NCI-H526 treated with DMSO at 0.1 percent for 48 hours (cell line): ENCODE data around the gene ARHGEF3.
"Not testable (repeated sequence)": the region's sequence is repeated elsewhere in the genome, so short reads cannot be mapped to it uniquely, and the experiment has no call there.

ENCODE experiments used
- DNase-seq: peaks from one replicate; lab custom pipeline; 2025; lab: John Stamatoyannopoulos, UW

Gene ARHGEF3

GRCh38 chr3:56725175-56725574 is 76.6 kb downstream of the ARHGEF3 start:
- no peak for DNase-seq

DNA sequence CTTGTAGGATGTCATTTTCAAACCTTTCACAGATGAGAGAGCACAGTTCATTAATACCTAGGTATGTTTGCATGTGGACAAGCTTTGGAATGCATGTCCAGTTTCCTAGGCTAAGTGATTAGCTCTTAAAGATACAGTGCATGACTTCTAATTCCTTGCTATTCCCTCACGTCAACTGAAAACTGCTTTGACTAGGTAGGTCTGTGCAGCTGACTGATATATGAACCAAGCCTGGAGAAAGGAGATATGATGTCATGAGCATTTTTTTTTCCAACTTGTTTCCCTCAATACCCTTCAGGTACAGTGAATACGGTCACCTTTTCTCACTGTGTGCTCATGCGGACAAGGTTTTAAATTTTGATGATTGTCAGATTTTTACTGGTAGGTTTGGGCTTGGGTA is 77.1 kb downstream of the ARHGEF3 start:
- DNase-seq: peak; percentile 47

DNA sequence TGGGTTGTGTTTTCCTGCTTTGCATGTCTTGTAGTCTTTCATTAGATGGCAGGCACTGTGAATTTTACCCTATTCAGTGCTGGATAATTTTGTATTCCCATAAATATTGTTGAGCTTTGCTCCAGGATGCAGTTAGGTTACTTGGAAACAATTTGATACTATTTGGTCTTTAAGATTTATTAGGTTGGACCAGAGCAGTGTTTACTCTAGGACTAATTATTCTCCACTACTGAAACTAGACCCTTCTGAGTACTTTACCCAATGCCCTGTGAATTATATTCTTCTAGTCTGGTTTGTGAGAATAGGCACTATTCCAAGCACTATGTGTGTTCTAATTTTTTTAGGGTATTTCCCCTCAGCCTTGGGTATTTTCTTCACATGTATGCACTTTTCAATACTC is 80.9 kb downstream of the ARHGEF3 start:
- DNase-seq: no peak

GRCh38 chr3:56718809-56719208 is 82.9 kb downstream of the ARHGEF3 start:
- not testable (repeated sequence) for DNase-seq

GRCh38 chr3:56711344-56711743 is 90.4 kb downstream of the ARHGEF3 start:
- DNase-seq: no peak

DNA sequence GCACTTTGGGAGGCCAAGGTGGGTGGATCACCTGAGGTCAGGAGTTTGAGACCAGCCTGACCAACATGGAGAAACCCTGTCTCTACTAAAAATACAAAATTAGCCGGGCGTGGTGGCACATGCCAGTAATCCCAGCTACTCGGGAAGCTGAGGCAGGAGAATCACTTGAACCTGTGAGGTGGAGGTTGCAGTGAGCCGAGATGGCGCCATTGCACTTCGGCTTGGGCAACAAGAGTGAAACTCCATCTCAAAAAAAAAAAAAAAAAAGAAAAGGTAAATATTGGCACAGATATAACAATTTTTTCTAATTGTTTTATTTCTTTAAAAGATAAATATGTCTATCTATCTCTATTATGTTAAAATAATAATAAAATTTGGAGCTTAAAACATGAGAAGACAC is 94.3 kb downstream of the ARHGEF3 start:
- not testable (repeated sequence) for DNase-seq

DNA sequence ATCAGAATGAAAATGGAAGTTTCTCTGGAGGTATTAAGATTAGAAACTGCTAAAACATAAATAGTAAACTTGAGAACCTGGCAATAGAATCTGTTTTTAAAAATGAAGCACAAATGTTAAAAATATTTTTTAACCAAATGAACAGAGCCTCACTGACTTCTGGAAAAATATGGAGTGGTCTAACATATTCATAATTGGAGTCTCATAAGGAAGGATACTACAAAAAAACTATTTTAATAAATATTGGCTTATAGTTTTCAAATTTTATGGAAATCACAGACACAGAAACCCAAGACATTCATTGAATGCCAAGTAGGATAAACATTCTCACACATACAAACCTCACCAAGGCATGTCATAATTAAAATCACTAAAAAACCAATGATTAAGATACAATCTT is 95.1 kb downstream of the ARHGEF3 start:
- DNase-seq: no peak

DNA sequence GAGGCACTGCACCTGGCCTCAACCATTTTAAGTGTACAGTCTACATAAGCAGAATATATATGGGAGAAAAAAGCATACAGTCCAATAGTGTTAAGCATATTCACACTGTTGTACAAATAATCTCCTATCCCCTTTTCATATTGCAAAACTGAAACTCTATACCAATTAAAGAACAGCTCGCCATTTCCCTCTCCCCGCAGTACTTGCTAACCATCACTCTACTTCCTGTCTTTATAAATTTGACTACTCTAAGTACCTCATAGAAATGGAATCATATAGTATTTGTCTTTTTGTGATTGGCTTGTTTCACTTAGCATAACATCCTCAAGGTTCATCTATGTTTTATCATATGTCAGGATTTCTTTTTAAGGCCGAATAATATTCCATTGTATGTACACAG is 97.0 kb downstream of the ARHGEF3 start:
- no peak for DNase-seq

GRCh38 chr3:56702490-56703315 is 99.0 kb downstream of the ARHGEF3 start:
- DNase-seq: peak; percentile 33

GRCh38 chr3:56700151-56700550 is 101.6 kb downstream of the ARHGEF3 start:
- no peak for DNase-seq

- DNase-seq: no peak
Observed at GRCh38 chr3:56694867-56695683, 106.7 kb downstream of the ARHGEF3 start.

- DNase-seq: no peak
Observed at GRCh38 chr3:56693750-56694149, 108.0 kb downstream of the ARHGEF3 start.

DNA sequence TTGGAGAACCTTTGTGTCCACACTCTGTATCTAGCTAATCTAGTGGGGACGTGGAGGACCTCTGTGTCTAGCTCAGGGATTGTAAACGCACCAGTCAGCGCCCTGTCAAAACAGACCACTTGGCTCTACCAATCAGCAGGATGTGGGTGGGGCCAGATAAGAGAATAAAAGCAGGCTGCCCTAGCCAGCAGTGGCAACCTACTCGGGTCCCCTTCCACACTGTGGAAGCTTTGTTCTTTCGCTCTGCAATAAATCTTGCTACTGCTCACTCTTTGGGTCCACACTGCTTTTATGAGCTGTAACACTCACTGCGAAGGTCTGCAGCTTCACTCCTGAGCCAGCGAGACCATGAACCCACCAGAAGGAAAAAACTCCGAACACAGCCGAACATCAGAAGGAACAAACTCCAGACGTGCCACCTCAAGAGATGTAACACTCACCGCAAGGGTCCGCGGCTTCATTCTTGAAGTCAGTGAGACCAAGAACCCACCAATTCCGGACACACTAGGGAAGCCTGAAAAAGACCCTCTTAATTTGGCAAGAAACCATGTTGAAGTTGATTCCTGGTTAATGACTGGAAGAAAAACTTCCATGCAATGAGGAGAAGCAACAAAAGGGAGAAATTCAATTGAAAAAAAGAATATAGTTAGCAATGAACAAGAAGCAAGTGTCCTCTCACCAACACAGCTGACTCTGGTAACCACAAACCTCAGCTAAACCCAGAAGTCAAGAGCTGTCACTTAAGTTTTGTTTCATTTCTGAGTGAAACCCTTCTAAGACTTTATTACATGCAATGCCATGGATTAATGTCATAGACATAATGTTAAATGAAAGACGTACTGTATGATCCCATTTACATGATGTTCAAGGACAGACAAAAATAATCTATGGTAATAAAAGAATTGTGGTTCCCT is 109.0 kb downstream of the ARHGEF3 start:
- not testable (repeated sequence) for DNase-seq

DNA sequence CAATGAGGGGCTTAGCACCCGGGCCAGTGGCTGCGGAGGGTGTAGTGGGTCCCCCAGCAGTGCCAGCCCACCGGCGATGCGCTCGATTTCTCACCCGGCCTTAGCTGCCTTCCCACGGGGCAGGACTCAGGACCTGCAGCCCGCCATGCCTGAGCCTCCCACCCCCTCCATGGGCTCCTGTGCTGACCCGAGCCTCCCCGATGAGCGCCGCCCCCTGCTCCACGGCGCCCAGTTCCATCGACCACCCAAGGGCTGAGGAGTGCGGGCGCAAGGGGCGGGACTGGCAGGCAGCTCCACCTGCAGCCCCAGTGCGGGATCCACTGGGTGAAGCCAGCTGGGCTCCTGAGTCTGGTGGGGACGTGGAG is 109.8 kb downstream of the ARHGEF3 start:
- DNase-seq: not testable (repeated sequence)

GRCh38 chr3:56691165-56692000 is 110.4 kb downstream of the ARHGEF3 start:
- DNase-seq: no peak

- no peak for DNase-seq
Observed at GRCh38 chr3:56689303-56689702, 112.4 kb downstream of the ARHGEF3 start.

GRCh38 chr3:56688191-56688590 is 113.6 kb downstream of the ARHGEF3 start:
- DNase-seq: no peak

DNA sequence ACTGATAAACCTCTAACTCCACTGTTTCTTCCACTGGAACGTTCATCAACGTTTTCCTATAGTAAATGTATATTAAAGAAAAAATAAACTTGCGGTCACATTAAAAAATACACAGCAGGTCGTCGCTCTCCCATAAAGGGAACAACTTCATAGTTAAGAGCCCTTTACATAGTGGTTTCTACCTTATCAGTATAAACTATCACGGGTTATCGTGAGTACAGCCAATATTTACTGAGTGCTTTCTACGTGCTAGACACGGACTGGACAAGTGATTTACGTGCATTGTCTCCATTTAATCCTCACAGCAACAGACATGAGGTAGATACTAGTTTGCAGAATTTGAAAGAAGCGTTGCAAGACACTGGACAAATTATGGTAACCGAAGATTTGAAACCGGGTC is 117.7 kb downstream of the ARHGEF3 start:
- no peak for DNase-seq

GRCh38 chr3:56683122-56683817 is 118.5 kb downstream of the ARHGEF3 start, which contains the start of gene TASOR:
Gene TASOR, minus strand, starts transcription at chr3:56683265. Its CDS starts 259 bp downstream, at chr3:56683006.
- no peak for DNase-seq

DNA sequence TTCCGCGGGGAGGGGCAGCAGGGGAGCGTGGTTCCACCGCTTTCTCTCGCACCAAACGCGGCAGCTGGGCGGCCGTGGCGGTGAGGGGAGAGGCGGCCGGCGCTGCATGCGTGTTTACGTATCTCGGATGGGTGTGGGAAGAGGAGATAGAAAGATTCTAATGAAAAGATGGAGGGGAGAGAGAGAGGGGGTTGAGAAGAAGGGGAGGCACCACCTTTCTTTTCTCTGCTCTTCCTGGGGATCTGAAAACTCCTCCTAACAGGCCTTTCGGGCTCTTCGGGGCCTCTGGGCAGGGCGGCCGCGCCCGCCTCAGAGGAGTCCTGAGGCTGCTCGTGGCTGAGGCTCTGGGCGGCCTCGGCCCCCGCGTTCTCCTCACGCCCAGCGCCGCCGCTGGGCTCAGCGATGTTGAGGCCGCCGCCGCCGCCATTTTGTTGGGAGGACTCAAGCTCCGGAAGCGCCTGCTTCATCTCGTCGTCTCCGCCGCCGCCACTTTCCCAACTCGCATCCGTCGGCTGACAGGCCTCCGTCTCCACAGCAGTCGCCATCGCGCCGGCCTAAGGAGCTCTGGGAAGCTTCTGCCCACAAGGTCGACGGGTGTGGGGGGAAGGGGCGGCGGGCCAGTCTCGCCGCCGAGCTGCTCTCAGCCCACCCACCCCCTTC is 119.2 kb downstream of the ARHGEF3 start:
- DNase-seq: peak; percentile 22
